SK-N-SH (cell line): ENCODE measurements around the gene STK25. TPM values are rescaled to one million over a fixed set of nuclear protein-coding genes. Genes with fewer than 3 reads are reported as not detected.

Experiments used
- CTCF ChIA-PET: fragments of 300-600, 350-600 bp; formaldehyde crosslinking; extraction: SDS; loops from one replicate; lab custom pipeline; 2021; lab: Yijun Ruan, JAX
- POLR2A ChIA-PET: fragments of 350-600 bp; sonication (Branson Sonifier 250); formaldehyde crosslinking; extraction: SDS; loops from one replicate; lab custom pipeline; 2020; ENCODE audit warnings: antibody characterized with exemption, inconsistent platforms; lab: Yijun Ruan, JAX
- DNase-seq: peaks from one replicate; pipeline ENCODE4 v3.0.0; 2012
- H2AFZ ChIP-seq: fragments of 200-600 bp; sonication (generic); 2 replicates; pipeline ENCODE4 v1.8.1; 2016; ENCODE audit warnings: antibody characterized with exemption, mild to moderate bottlenecking, low read depth
- H3F3A ChIP-seq: fragments of 200-600 bp; sonication (generic); replicated peaks from 2 replicates; pipeline ENCODE3; 2016; ENCODE audit warnings: antibody characterized with exemption, mild to moderate bottlenecking; ENCODE audit not compliant: insufficient read depth
- H3K27ac ChIP-seq, 2 experiments: fragments of 200-500 bp in 1 of 2; fragments of 200-600 bp in 1 of 2; sonication (Bioruptor generic) in 1 of 2; sonication (generic), shearing (Covaris generic) in 1 of 2; 2 replicates each; pipeline versions ENCODE4 v1.5.1 to v1.6.1; 2014 to 2016; ENCODE audit warnings: low read depth in 2 of 2, inconsistent platforms in 1 of 2, low read length in 1 of 2, mild to moderate bottlenecking in 1 of 2, mixed read lengths in 1 of 2
- H3K27me3 ChIP-seq: fragments of 200-600 bp; sonication (generic), shearing (Covaris generic); 2 replicates; pipeline ENCODE4 v1.6.1; 2016; ENCODE audit warnings: mixed run types; ENCODE audit not compliant: insufficient read depth
- H3K36me3 ChIP-seq, 2 experiments: fragments of 200-500 bp in 1 of 2; fragments of 200-600 bp in 1 of 2; sonication (Bioruptor generic) in 1 of 2; sonication (generic) in 1 of 2; replicated peaks in 1 of 2; 2 replicates each; pipeline versions ENCODE3 to v1.5.1; 2014 to 2016; ENCODE audit warnings: low read length in 1 of 2, mild to moderate bottlenecking in 1 of 2; ENCODE audit not compliant: insufficient read depth in 2 of 2, control insufficient read depth in 1 of 2
- H3K4me1 ChIP-seq, 2 experiments: fragments of 200-500 bp in 1 of 2; fragments of 200-600 bp in 1 of 2; sonication (Bioruptor generic) in 1 of 2; sonication (generic), shearing (Covaris generic) in 1 of 2; 2 replicates each; pipeline versions ENCODE4 v1.5.1 to v1.6.1; 2014 to 2016; ENCODE audit warnings: low read depth in 1 of 2, low read length in 1 of 2, mixed run types in 1 of 2; ENCODE audit not compliant: insufficient read depth in 2 of 2, control insufficient read depth in 1 of 2
- H3K4me2 ChIP-seq: fragments of 200-600 bp; sonication (generic), shearing (Covaris generic); 2 replicates; pipeline ENCODE4 v1.6.1; 2017; ENCODE audit warnings: mixed run types
- H3K4me3 ChIP-seq, 2 experiments: fragments of 200-500 bp in 1 of 2; fragments of 200-600 bp in 1 of 2; sonication (Bioruptor generic) in 1 of 2; sonication (generic), shearing (Covaris generic) in 1 of 2; 2 replicates each; pipeline versions ENCODE4 v1.5.1 to v1.8.1; 2014 to 2016; ENCODE audit warnings: low read depth in 2 of 2, inconsistent platforms in 1 of 2, low read length in 1 of 2, mild to moderate bottlenecking in 1 of 2, mixed read lengths in 1 of 2, moderate library complexity in 1 of 2
- H3K79me2 ChIP-seq: fragments of 200-600 bp; sonication (generic); 2 replicates; pipeline ENCODE4 v1.8.1; 2017; ENCODE audit warnings: mild to moderate bottlenecking; ENCODE audit not compliant: insufficient read depth
- H3K9ac ChIP-seq: fragments of 200-600 bp; sonication (generic); 2 replicates; pipeline ENCODE4 v1.6.1; 2017; ENCODE audit warnings: mixed run types
- H3K9me2 ChIP-seq: fragments of 200-600 bp; sonication (generic); 2 replicates; pipeline ENCODE4 v1.6.1; 2017; ENCODE audit warnings: mixed run types
- H3K9me3 ChIP-seq: fragments of 200-600 bp; sonication (generic); 2 replicates; pipeline ENCODE4 v1.6.1; 2017; ENCODE audit warnings: mixed run types, mild to moderate bottlenecking, moderate library complexity
- H4K20me1 ChIP-seq: fragments of 200-600 bp; sonication (generic); 2 replicates; pipeline ENCODE4 v1.6.1; 2017; ENCODE audit warnings: mild to moderate bottlenecking, mixed run types; ENCODE audit not compliant: insufficient read depth
- CHD2 ChIP-seq: fragments of 150-350 bp; IDR thresholded peaks from 2 replicates; pipeline ENCODE4 v1.6.1; 2018; ENCODE audit warnings: low read length; ENCODE audit not compliant: partially characterized antibody
- ELF1 ChIP-seq: IDR thresholded peaks from 2 replicates; pipeline ENCODE4 v1.4.0; 2012
- EP300 ChIP-seq, 2 experiments: IDR thresholded peaks; 2 replicates each; pipeline versions ENCODE4 v1.4.0 to v1.6.1; 2012; ENCODE audit warnings: borderline replicate concordance in 1 of 2, low read depth in 1 of 2, low read length in 1 of 2
- EZH2phosphoT487 ChIP-seq: fragments of 200-600 bp; sonication (generic); IDR thresholded peaks from 2 replicates; pipeline ENCODE4 v1.6.1; 2017; ENCODE audit warnings: low read depth, mixed run types, mild to moderate bottlenecking, antibody characterized with exemption, moderate library complexity, borderline replicate concordance
- FOXM1 ChIP-seq: IDR thresholded peaks from 2 replicates; pipeline ENCODE4 v1.4.0; 2012; ENCODE audit warnings: low read depth, mild to moderate bottlenecking
- JUND ChIP-seq: IDR thresholded peaks from 2 replicates; pipeline ENCODE4 v1.4.0; 2012
- NFIC ChIP-seq: IDR thresholded peaks from 2 replicates; pipeline ENCODE4 v1.4.0; 2012; ENCODE audit warnings: borderline replicate concordance
- NRF1 ChIP-seq: IDR thresholded peaks from 2 replicates; pipeline ENCODE4 v1.6.1; 2012; ENCODE audit warnings: low read depth, mild to moderate bottlenecking, low read length
- POLR2AphosphoS5 ChIP-seq: IDR thresholded peaks from 2 replicates; pipeline ENCODE4 v1.6.1; 2012; ENCODE audit warnings: low read depth, low read length
- RXRA ChIP-seq: IDR thresholded peaks from 2 replicates; pipeline ENCODE4 v1.4.0; 2012; ENCODE audit warnings: low read depth, mild to moderate bottlenecking, borderline replicate concordance
- SMC3 ChIP-seq: IDR thresholded peaks from 2 replicates; pipeline ENCODE4 v1.6.1; 2012; ENCODE audit warnings: low read depth, low read length, improper control_type of control experiment
- TAF1 ChIP-seq: IDR thresholded peaks from 2 replicates; pipeline ENCODE4 v1.6.1; 2012; ENCODE audit warnings: low read depth, mild to moderate bottlenecking, low read length, moderate library complexity, borderline replicate concordance
- TCF12 ChIP-seq: IDR thresholded peaks from 2 replicates; pipeline ENCODE4 v1.4.0; 2012
- TEAD4 ChIP-seq: IDR thresholded peaks from 2 replicates; pipeline ENCODE4 v1.4.0; 2012; ENCODE audit warnings: mild to moderate bottlenecking, borderline replicate concordance; ENCODE audit not compliant: insufficient read depth
- YY1 ChIP-seq: IDR thresholded peaks from 2 replicates; pipeline ENCODE4 v1.4.0; 2012; ENCODE audit warnings: low read depth, mild to moderate bottlenecking
- WGBS: methylation state at CpG from one replicate; pipeline ENCODE4 v1.1.6; 2017; ENCODE audit warnings: low lambda C conversion rate; 5-methylcytosine and 5-hydroxymethylcytosine counted together
- polyA plus RNA-seq, 3 experiments: library from polyadenylated mRNA; depleted of rRNA; stranded (reverse); fragments of >200 nt; gene quantifications; 2 replicates each; pipeline ENCODE4 v1.2.3, GENCODE V29; 2012
- TF ChIP-seq, protein P1 (sequence below): IDR thresholded peaks from 2 replicates; pipeline ENCODE4 v1.4.0; 2012; ENCODE audit warnings: low read depth, borderline replicate concordance
- TF ChIP-seq, protein P2 (sequence below): fragments of 200-600 bp; sonication (generic); IDR thresholded peaks from 2 replicates; pipeline ENCODE4 v1.6.1; 2017; ENCODE audit warnings: antibody characterized with exemption, mild to moderate bottlenecking, moderate library complexity
- TF ChIP-seq, protein P3 (sequence below): IDR thresholded peaks from 2 replicates; pipeline ENCODE4 v1.4.0; 2012; ENCODE audit warnings: low read depth, borderline replicate concordance

The STK25 gene
- polyA plus RNA-seq, 1 of the 3 experiments (the other 2 are of a cell fraction) = 236 TPM

- 0 out of 4 replicates have a peak, but pooled peaks of 1 of the 2 experiments have one; percentile 20 for TF ChIP-seq EP300 (IDR thresholded peaks at IDR 0.05; ENCODE audit: borderline replicate concordance in 1 of 2, low read depth in 1 of 2, low read length in 1 of 2)
- TF ChIP-seq NFIC = no peak
- no peak for TF ChIP-seq POLR2AphosphoS5
Observed at GRCh38 chr2:241489733-241490680, 18.4 kb downstream of the STK25 start (continued).

- Histone ChIP-seq H4K20me1 (no peaks in the 10 kb centered on the region), H3K27me3 (no peaks in the 10 kb centered on the region), H2AFZ (no peak overlapping the region), H3K9ac (no peak overlapping the region), H3K4me1 (peaks cover 0 to 27% of the 10 kb centered on the region in 2 experiments; a peak in 1 of 4 replicates), H3K27ac (peak overlapping the region in 1 of 2 experiments; percentile 68; a peak in 2 of 4 replicates), H3K4me2 (no peak overlapping the region), H3K9me2 (no peaks in the 10 kb centered on the region), H3K4me3 (no peak overlapping the region), H3F3A (peaks cover 2% of the 10 kb centered on the region), H3K36me3 (peaks cover 0 to 10% of the 10 kb centered on the region in 2 experiments), H3K79me2 (no peaks in the 10 kb centered on the region), H3K9me3 (no peaks in the 10 kb centered on the region)
- ChIA-PET POLR2A (no interaction called here), CTCF (interaction anchor here (2.4 kb wide), 1 partner anchor 15 kb away, joined by 8 read pairs; no protein-coding TSS in a partner anchor)
- TF ChIP-seq YY1 (no peak), JUND (no peak), FOXM1 (no peak), ELF1 (no peak), NFIC (no peak), EP300 (IDR thresholded peaks at IDR 0.05; ENCODE audit: borderline replicate concordance in 1 of 2, low read depth in 1 of 2, low read length in 1 of 2) (no peak), TAF1 (no peak), RXRA (no peak), EZH2phosphoT487 (no peak), NRF1 (no peak), SMC3 (no peak), CHD2 (no peak), TEAD4 (no peak), TCF12 (no peak)
- TF ChIP-seq, protein P1, sequence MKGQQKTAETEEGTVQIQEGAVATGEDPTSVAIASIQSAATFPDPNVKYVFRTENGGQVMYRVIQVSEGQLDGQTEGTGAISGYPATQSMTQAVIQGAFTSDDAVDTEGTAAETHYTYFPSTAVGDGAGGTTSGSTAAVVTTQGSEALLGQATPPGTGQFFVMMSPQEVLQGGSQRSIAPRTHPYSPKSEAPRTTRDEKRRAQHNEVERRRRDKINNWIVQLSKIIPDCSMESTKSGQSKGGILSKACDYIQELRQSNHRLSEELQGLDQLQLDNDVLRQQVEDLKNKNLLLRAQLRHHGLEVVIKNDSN = no peak
- TF ChIP-seq, protein P2, sequence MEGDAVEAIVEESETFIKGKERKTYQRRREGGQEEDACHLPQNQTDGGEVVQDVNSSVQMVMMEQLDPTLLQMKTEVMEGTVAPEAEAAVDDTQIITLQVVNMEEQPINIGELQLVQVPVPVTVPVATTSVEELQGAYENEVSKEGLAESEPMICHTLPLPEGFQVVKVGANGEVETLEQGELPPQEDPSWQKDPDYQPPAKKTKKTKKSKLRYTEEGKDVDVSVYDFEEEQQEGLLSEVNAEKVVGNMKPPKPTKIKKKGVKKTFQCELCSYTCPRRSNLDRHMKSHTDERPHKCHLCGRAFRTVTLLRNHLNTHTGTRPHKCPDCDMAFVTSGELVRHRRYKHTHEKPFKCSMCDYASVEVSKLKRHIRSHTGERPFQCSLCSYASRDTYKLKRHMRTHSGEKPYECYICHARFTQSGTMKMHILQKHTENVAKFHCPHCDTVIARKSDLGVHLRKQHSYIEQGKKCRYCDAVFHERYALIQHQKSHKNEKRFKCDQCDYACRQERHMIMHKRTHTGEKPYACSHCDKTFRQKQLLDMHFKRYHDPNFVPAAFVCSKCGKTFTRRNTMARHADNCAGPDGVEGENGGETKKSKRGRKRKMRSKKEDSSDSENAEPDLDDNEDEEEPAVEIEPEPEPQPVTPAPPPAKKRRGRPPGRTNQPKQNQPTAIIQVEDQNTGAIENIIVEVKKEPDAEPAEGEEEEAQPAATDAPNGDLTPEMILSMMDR = no peak
- TF ChIP-seq, protein P3, sequence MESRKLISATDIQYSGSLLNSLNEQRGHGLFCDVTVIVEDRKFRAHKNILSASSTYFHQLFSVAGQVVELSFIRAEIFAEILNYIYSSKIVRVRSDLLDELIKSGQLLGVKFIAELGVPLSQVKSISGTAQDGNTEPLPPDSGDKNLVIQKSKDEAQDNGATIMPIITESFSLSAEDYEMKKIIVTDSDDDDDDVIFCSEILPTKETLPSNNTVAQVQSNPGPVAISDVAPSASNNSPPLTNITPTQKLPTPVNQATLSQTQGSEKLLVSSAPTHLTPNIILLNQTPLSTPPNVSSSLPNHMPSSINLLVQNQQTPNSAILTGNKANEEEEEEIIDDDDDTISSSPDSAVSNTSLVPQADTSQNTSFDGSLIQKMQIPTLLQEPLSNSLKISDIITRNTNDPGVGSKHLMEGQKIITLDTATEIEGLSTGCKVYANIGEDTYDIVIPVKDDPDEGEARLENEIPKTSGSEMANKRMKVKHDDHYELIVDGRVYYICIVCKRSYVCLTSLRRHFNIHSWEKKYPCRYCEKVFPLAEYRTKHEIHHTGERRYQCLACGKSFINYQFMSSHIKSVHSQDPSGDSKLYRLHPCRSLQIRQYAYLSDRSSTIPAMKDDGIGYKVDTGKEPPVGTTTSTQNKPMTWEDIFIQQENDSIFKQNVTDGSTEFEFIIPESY = no peak
- no peak for DNase-seq
- WGBS = 93% methylated on average over 3 of the region's 3 CpGs
Observed at GRCh38 chr2:241489088-241489487, 19.3 kb downstream of the STK25 start.
